GM10847 (cell line): ENCODE results near the gene FCRL6.

ENCODE experiments used
- POLR2A ChIP-seq: IDR thresholded peaks from 2 replicates; pipeline ENCODE4 v1.6.1; 2011; ENCODE audit not compliant: insufficient read length; ENCODE audit errors: extremely low read depth

The FCRL6 gene

GRCh38 chr1:159802111-159802510 lies at the start of gene FCRL6:
TSS of gene FCRL6 (plus strand) at chr1:159802360. CDS start at chr1:159802425, 65 bp downstream.
- TF ChIP-seq POLR2A, result no peak

GRCh38 chr1:159753386-159753785 lies 48.8 kb upstream of the FCRL6 start:
- no peak for TF ChIP-seq POLR2A

- TF ChIP-seq POLR2A, result no peak
These were observed 46.6 kb upstream of the FCRL6 start for GRCh38 chr1:159755451-159756007.

GRCh38 chr1:159756397-159756796 lies 45.8 kb upstream of the FCRL6 start:
- no peak for TF ChIP-seq POLR2A

- no peak for TF ChIP-seq POLR2A
These were observed 38.5 kb upstream of the FCRL6 start for GRCh38 chr1:159763686-159764085.

- no peak for TF ChIP-seq POLR2A
These were observed 36.4 kb upstream of the FCRL6 start for GRCh38 chr1:159765806-159766205.

GRCh38 chr1:159771127-159771895 lies 30.8 kb upstream of the FCRL6 start:
- no peak for TF ChIP-seq POLR2A

- TF ChIP-seq POLR2A, result no peak
These were observed 27.7 kb upstream of the FCRL6 start for GRCh38 chr1:159774465-159774864.

GRCh38 chr1:159775716-159776115 lies 26.4 kb upstream of the FCRL6 start:
- TF ChIP-seq POLR2A, result no peak

- no peak for TF ChIP-seq POLR2A
These were observed 23.9 kb upstream of the FCRL6 start for GRCh38 chr1:159778266-159778665.

GRCh38 chr1:159779403-159779851 lies 22.7 kb upstream of the FCRL6 start:
- no peak for TF ChIP-seq POLR2A

- TF ChIP-seq POLR2A, result no peak
These were observed 21.3 kb upstream of the FCRL6 start, which contains the start of gene DUSP23 for GRCh38 chr1:159780583-159781582. TSS of gene DUSP23 (plus strand) at chr1:159780962. CDS start at chr1:159781101, 139 bp downstream.

GRCh38 chr1:159781992-159782391 lies 20.2 kb upstream of the FCRL6 start:
- no peak for TF ChIP-seq POLR2A

- TF ChIP-seq POLR2A, result no peak
These were observed 18.4 kb upstream of the FCRL6 start for GRCh38 chr1:159783724-159784123.

- TF ChIP-seq POLR2A, result no peak
These were observed 15.7 kb upstream of the FCRL6 start for GRCh38 chr1:159786465-159786864.
